Measurements from ENCODE around the gene PPP1R1B. TPM values are rescaled to one million over a fixed set of nuclear protein-coding genes. Genes with fewer than 3 reads are reported as not detected.

PPP1R1B gene
- total RNA-seq, 1 donor from 2014 or later, result not detected

GRCh38 chr17:39612291-39612894 lies 14.4 kb upstream of the PPP1R1B start:
- ChIA-PET POLR2A (interaction anchor here (0.6 kb wide), 1 partner anchor 201 kb away, joined by 3 read pairs; no protein-coding TSS in a partner anchor), CTCF (interaction anchor here (1.3 kb wide), 1 partner anchor 9 kb away, joined by 5 read pairs; no protein-coding TSS in a partner anchor)
- Mint-ChIP-seq H3K27me3 (peaks cover 28% of the 10 kb centered on the region), H3K9me3 (no peaks in the 10 kb centered on the region), H3K27ac (no peak overlapping the region), H3K36me3 (ENCODE audit: low read depth) (no peaks in the 10 kb centered on the region), H3K4me3 (no peak overlapping the region), H3K4me1 (peaks cover 11% of the 10 kb centered on the region)
- TF ChIP-seq CTCF (IDR thresholded peaks at IDR 0.05), result no peak
- intact Hi-C loops (cut with micrococcal nuclease), result no loop called here
- ATAC-seq (ENCODE audit: low read depth) (no peak), DNase-seq (no peak)

GRCh38 chr17:39612935-39613464 lies 13.8 kb upstream of the PPP1R1B start:
- no peak for ATAC-seq (ENCODE audit: low read depth)
- ChIA-PET POLR2A (interaction anchor here (0.6 kb wide), 1 partner anchor 201 kb away, joined by 3 read pairs; no protein-coding TSS in a partner anchor), CTCF (interaction anchor here (1.3 kb wide), 1 partner anchor 9 kb away, joined by 5 read pairs; no protein-coding TSS in a partner anchor)
- H3K4me3 Mint-ChIP-seq, result no peak overlapping the region
- H3K4me1 Mint-ChIP-seq, result peaks cover 10% of the 10 kb centered on the region
- TF ChIP-seq CTCF (IDR thresholded peaks at IDR 0.05), result no peak
- intact Hi-C loops (cut with micrococcal nuclease), result no loop called here
- no peak for DNase-seq
- H3K27me3 Mint-ChIP-seq, result peaks cover 27% of the 10 kb centered on the region
- H3K27ac Mint-ChIP-seq, result no peak overlapping the region
- H3K9me3 Mint-ChIP-seq, result no peaks in the 10 kb centered on the region
- H3K36me3 Mint-ChIP-seq (ENCODE audit: low read depth), result no peaks in the 10 kb centered on the region

GRCh38 chr17:39614545-39615157 lies 12.1 kb upstream of the PPP1R1B start:
- no peaks in the 10 kb centered on the region for H3K9me3 Mint-ChIP-seq
- intact Hi-C loops (cut with micrococcal nuclease), result no loop called here
- ATAC-seq (ENCODE audit: low read depth), result no peak
- DNase-seq, result no peak
- peaks cover 15% of the 10 kb centered on the region for H3K27me3 Mint-ChIP-seq
- TF ChIP-seq CTCF (IDR thresholded peaks at IDR 0.05), result no peak
- CTCF ChIA-PET, result interaction anchor here (1.5 kb wide), 1 partner anchor 9 kb away, joined by 5 read pairs; no protein-coding TSS in a partner anchor
- H3K4me1 Mint-ChIP-seq, result peaks cover 12% of the 10 kb centered on the region
- H3K36me3 Mint-ChIP-seq (ENCODE audit: low read depth), result no peaks in the 10 kb centered on the region
- POLR2A ChIA-PET, result interaction anchor here (0.6 to 1.4 kb wide), 3 partner anchors 9 to 714 kb away, joined by 4 to 5 read pairs (median 4); no protein-coding TSS in a partner anchor
- H3K27ac Mint-ChIP-seq, result no peak overlapping the region
- H3K4me3 Mint-ChIP-seq, result no peak overlapping the region

GRCh38 chr17:39615434-39615833 lies 11.3 kb upstream of the PPP1R1B start:
- Mint-ChIP-seq H3K27ac (no peak overlapping the region), H3K4me1 (peaks cover 12% of the 10 kb centered on the region), H3K36me3 (ENCODE audit: low read depth) (no peaks in the 10 kb centered on the region), H3K4me3 (no peak overlapping the region), H3K27me3 (peaks cover 15% of the 10 kb centered on the region), H3K9me3 (no peaks in the 10 kb centered on the region)
- CTCF ChIA-PET, result interaction anchor here (1.5 kb wide), 1 partner anchor 8 kb away, joined by 5 read pairs; no protein-coding TSS in a partner anchor
- DNase-seq (no peak), ATAC-seq (ENCODE audit: low read depth) (no peak)
- intact Hi-C loops (cut with micrococcal nuclease), result no loop called here
- POLR2A ChIA-PET, result interaction anchor here (1.4 kb wide), 1 partner anchor 10 kb away, joined by 4 read pairs; no protein-coding TSS in a partner anchor
- no peak for TF ChIP-seq CTCF (IDR thresholded peaks at IDR 0.05)

- Mint-ChIP-seq H3K36me3 (ENCODE audit: low read depth) (no peaks in the 10 kb centered on the region), H3K27ac (no peak overlapping the region), H3K4me1 (peaks cover 15% of the 10 kb centered on the region), H3K4me3 (peak overlapping the region; percentile 72), H3K9me3 (no peaks in the 10 kb centered on the region), H3K27me3 (peaks cover 6% of the 10 kb centered on the region)
- DNase-seq, result no peak
- intact Hi-C loops (cut with micrococcal nuclease), result no loop called here
- POLR2A ChIA-PET, result interaction anchor here (0.6 to 1.0 kb wide), 2 partner anchors 18 to 187 kb away, joined by 3 to 4 read pairs; no protein-coding TSS in a partner anchor
- CTCF ChIA-PET, result interaction anchor here (0.7 to 2.2 kb wide), 2 partner anchors 69 to 113 kb away, joined by 4 to 9 read pairs; partner anchors contain the start of gene MIEN1
- ATAC-seq (ENCODE audit: low read depth), result no peak
- TF ChIP-seq CTCF (IDR thresholded peaks at IDR 0.05), result no peak
Observed at GRCh38 chr17:39617100-39617445, 9.7 kb upstream of the PPP1R1B start.

Data from activated B cell treated with CpG ODN at 0.5 μM for 24 hours (primary cell).